Measurements from ENCODE around the gene PLCG2.
"Not testable (repeated sequence)": the region's sequence is repeated elsewhere in the genome, so short reads cannot be mapped to it uniquely, and the experiment has no call there.

The PLCG2 gene

GRCh38 chr16:81873843-81874752, 95.0 kb downstream of the PLCG2 start:
- Histone ChIP-seq H3F3A (ENCODE audit: insufficient read depth) (peaks cover 39% of the 10 kb centered on the region), H4K20me1 (ENCODE audit: low read depth, low read length) (peaks cover 4% of the 10 kb centered on the region; the same call in 1 of the 2 replicates), H3K9me3 (ENCODE audit: insufficient read depth, low read length) (no peaks in the 10 kb centered on the region), H3K4me2 (ENCODE audit: low read depth, low read length, poor library complexity, severe bottlenecking) (no peak overlapping the region), H3K36me3 (ENCODE audit: low read length) (peaks cover 40% of the 10 kb centered on the region), H3K4me3 (ENCODE audit: insufficient read depth, low read length, poor library complexity, severe bottlenecking) (no peak overlapping the region), H3K9ac (ENCODE audit: low read length) (no peak overlapping the region), H3K27me3 (ENCODE audit: low read length) (no peaks in the 10 kb centered on the region), H3K27ac (ENCODE audit: low read depth, low read length) (peak overlapping the region; percentile 38), H2AFZ (ENCODE audit: low read depth, low read length, severe bottlenecking) (no peak overlapping the region), H3K79me2 (ENCODE audit: insufficient read depth, low read length) (peaks cover 40% of the 10 kb centered on the region), H3K9me2 (replicated peaks; ENCODE audit: insufficient read depth, low read length) (no peaks in the 10 kb centered on the region)
- peak; percentile 81 for TF ChIP-seq CTCF (IDR thresholded peaks at IDR 0.05; ENCODE audit: insufficient read depth, low read length, poor library complexity, severe bottlenecking)
- no peak for TF ChIP-seq EZH2phosphoT487 (conservative IDR thresholded peaks at IDR 0.05; ENCODE audit: low read length)

- H3K27me3 ChIP-seq (ENCODE audit: low read length) = no peaks in the 10 kb centered on the region
- H2AFZ ChIP-seq (ENCODE audit: low read depth, low read length, severe bottlenecking) = no peak overlapping the region
- H3K27ac ChIP-seq (ENCODE audit: low read depth, low read length) = no peak overlapping the region
- peaks cover 45% of the 10 kb centered on the region for H3K79me2 ChIP-seq (ENCODE audit: insufficient read depth, low read length)
- H3K4me2 ChIP-seq (ENCODE audit: low read depth, low read length, poor library complexity, severe bottlenecking) = no peak overlapping the region
- TF ChIP-seq EZH2phosphoT487 (conservative IDR thresholded peaks at IDR 0.05; ENCODE audit: low read length) = no peak
- TF ChIP-seq CTCF (IDR thresholded peaks at IDR 0.05; ENCODE audit: insufficient read depth, low read length, poor library complexity, severe bottlenecking) = no peak
- H4K20me1 ChIP-seq (ENCODE audit: low read depth, low read length) = peaks cover 4% of the 10 kb centered on the region; the same call in 1 of the 2 replicates
- H3K36me3 ChIP-seq (ENCODE audit: low read length) = peaks cover 33% of the 10 kb centered on the region
- H3K4me3 ChIP-seq (ENCODE audit: insufficient read depth, low read length, poor library complexity, severe bottlenecking) = no peak overlapping the region
- H3K9ac ChIP-seq (ENCODE audit: low read length) = no peak overlapping the region
- peaks cover 26% of the 10 kb centered on the region for H3F3A ChIP-seq (ENCODE audit: insufficient read depth)
- H3K9me3 ChIP-seq (ENCODE audit: insufficient read depth, low read length) = no peaks in the 10 kb centered on the region
- H3K9me2 ChIP-seq (replicated peaks; ENCODE audit: insufficient read depth, low read length) = no peaks in the 10 kb centered on the region
Observed at GRCh38 chr16:81875461-81875860, 96.4 kb downstream of the PLCG2 start.

GRCh38 chr16:81876273-81876900, 97.3 kb downstream of the PLCG2 start:
- H3K79me2 ChIP-seq (ENCODE audit: insufficient read depth, low read length) = peaks cover 45% of the 10 kb centered on the region
- no peaks in the 10 kb centered on the region for H3K9me2 ChIP-seq (replicated peaks; ENCODE audit: insufficient read depth, low read length)
- peaks cover 4% of the 10 kb centered on the region; the same call in 1 of the 2 replicates for H4K20me1 ChIP-seq (ENCODE audit: low read depth, low read length)
- no peak overlapping the region for H3K4me3 ChIP-seq (ENCODE audit: insufficient read depth, low read length, poor library complexity, severe bottlenecking)
- no peak overlapping the region for H2AFZ ChIP-seq (ENCODE audit: low read depth, low read length, severe bottlenecking)
- H3K9me3 ChIP-seq (ENCODE audit: insufficient read depth, low read length) = no peaks in the 10 kb centered on the region
- no peak overlapping the region for H3K27ac ChIP-seq (ENCODE audit: low read depth, low read length)
- peaks cover 27% of the 10 kb centered on the region for H3F3A ChIP-seq (ENCODE audit: insufficient read depth)
- no peak overlapping the region for H3K9ac ChIP-seq (ENCODE audit: low read length)
- H3K36me3 ChIP-seq (ENCODE audit: low read length) = peaks cover 42% of the 10 kb centered on the region
- H3K4me2 ChIP-seq (ENCODE audit: low read depth, low read length, poor library complexity, severe bottlenecking) = no peak overlapping the region
- TF ChIP-seq CTCF (IDR thresholded peaks at IDR 0.05; ENCODE audit: insufficient read depth, low read length, poor library complexity, severe bottlenecking) (no peak), EZH2phosphoT487 (conservative IDR thresholded peaks at IDR 0.05; ENCODE audit: low read length) (no peak)
- H3K27me3 ChIP-seq (ENCODE audit: low read length) = no peaks in the 10 kb centered on the region

- H3K36me3 ChIP-seq (ENCODE audit: low read length) = peaks cover 45% of the 10 kb centered on the region
- H3K27me3 ChIP-seq (ENCODE audit: low read length); H2AFZ ChIP-seq (ENCODE audit: low read depth, low read length, severe bottlenecking); H4K20me1 ChIP-seq (ENCODE audit: low read depth, low read length); H3K4me2 ChIP-seq (ENCODE audit: low read depth, low read length, poor library complexity, severe bottlenecking); H3K4me3 ChIP-seq (ENCODE audit: insufficient read depth, low read length, poor library complexity, severe bottlenecking); H3K9ac ChIP-seq (ENCODE audit: low read length); H3K9me3 ChIP-seq (ENCODE audit: insufficient read depth, low read length); H3K27ac ChIP-seq (ENCODE audit: low read depth, low read length); H3K9me2 ChIP-seq (replicated peaks; ENCODE audit: insufficient read depth, low read length): not testable (repeated sequence)
- H3K79me2 ChIP-seq (ENCODE audit: insufficient read depth, low read length) = peaks cover 45% of the 10 kb centered on the region
- H3F3A ChIP-seq (ENCODE audit: insufficient read depth) = peaks cover 23% of the 10 kb centered on the region
Observed at GRCh38 chr16:81877490-81877889, 98.4 kb downstream of the PLCG2 start.
